PC-9 (cell line): ENCODE results near the gene INSR. TPM values are rescaled to one million over a fixed set of nuclear protein-coding genes. Genes with fewer than 3 reads are reported as not detected.

Source experiments
- BruUV-seq: library from RNA; stranded (reverse); fragments of 400-500 nt; replicated peaks from 2 replicates; lab custom pipeline; 2021; lab: Mats Ljungman, UMichigan
- CTCF ChIA-PET: fragments of 300-600 bp; sonication (Branson Sonifier 250); formaldehyde crosslinking; loops from one replicate; lab custom pipeline; 2022; ENCODE audit warnings: antibody characterized with exemption; lab: Charles Lee
- POLR2A ChIA-PET: fragments of 300-600 bp; sonication (Branson Sonifier 250); formaldehyde crosslinking; loops from one replicate; lab custom pipeline; 2022; ENCODE audit warnings: antibody characterized with exemption; ENCODE audit not compliant: unreplicated experiment; lab: Charles Lee
- DNase-seq, 2 experiments: peaks; one replicate each; pipeline versions ENCODE4 v3.0.0 to v3.0.0-alpha.2; 2015 to 2022; ENCODE audit warnings: mixed read lengths in 1 of 2
- H2AFZ ChIP-seq: fragments of 200-600 bp; sonication (generic); 2 replicates; pipeline ENCODE4 v1.8.1; 2017; ENCODE audit warnings: antibody characterized with exemption
- H3F3A ChIP-seq: fragments of 200-600 bp; sonication (generic); 2 replicates; pipeline ENCODE4 v1.8.1; 2017; ENCODE audit warnings: antibody characterized with exemption, mild to moderate bottlenecking, low read depth; ENCODE audit not compliant: insufficient read depth
- H3K27ac ChIP-seq: fragments of 200-600 bp; sonication (generic); 2 replicates; pipeline ENCODE4 v1.6.1; 2016; ENCODE audit warnings: mixed run types
- H3K27me3 ChIP-seq: fragments of 200-600 bp; sonication (generic); 2 replicates; pipeline ENCODE4 v1.6.1; 2016; ENCODE audit warnings: low read depth, mixed run types; ENCODE audit not compliant: insufficient read depth
- H3K36me3 ChIP-seq: fragments of 200-600 bp; sonication (generic); 2 replicates; pipeline ENCODE4 v1.6.1; 2016; ENCODE audit warnings: low read depth, mixed run types
- H3K4me1 ChIP-seq: fragments of 200-600 bp; sonication (generic); replicated peaks from 2 replicates; pipeline ENCODE4 v1.6.1; 2016; ENCODE audit warnings: mixed run types; ENCODE audit not compliant: insufficient read depth
- H3K4me2 ChIP-seq: fragments of 200-600 bp; sonication (generic); 2 replicates; pipeline ENCODE4 v1.6.1; 2017; ENCODE audit warnings: mixed run types
- H3K4me3 ChIP-seq: fragments of 200-600 bp; sonication (generic); 2 replicates; pipeline ENCODE4 v1.6.1; 2016; ENCODE audit warnings: mixed run types
- H3K79me2 ChIP-seq: fragments of 200-600 bp; sonication (generic); 2 replicates; pipeline ENCODE4 v1.6.1; 2017; ENCODE audit warnings: low read depth, mixed run types
- H3K9me2 ChIP-seq: fragments of 200-600 bp; sonication (generic); 2 replicates; pipeline ENCODE4 v1.8.1; 2017; ENCODE audit warnings: mild to moderate bottlenecking; ENCODE audit not compliant: insufficient read depth
- H3K9me3 ChIP-seq: fragments of 200-600 bp; sonication (generic); 2 replicates; pipeline ENCODE4 v1.8.1; 2016; ENCODE audit warnings: low read depth; ENCODE audit not compliant: insufficient read depth
- H4K20me1 ChIP-seq: fragments of 200-600 bp; sonication (generic); 2 replicates; pipeline ENCODE4 v1.8.1; 2017; ENCODE audit not compliant: insufficient read depth
- CTCF ChIP-seq: fragments of 200-600 bp; sonication (generic); conservative IDR thresholded peaks from 2 replicates; pipeline ENCODE4 v1.6.1; 2017; ENCODE audit warnings: mixed run types, antibody characterized with exemption, mild to moderate bottlenecking, moderate library complexity
- EZH2 ChIP-seq: fragments of 200-600 bp; sonication (generic); IDR thresholded peaks from 2 replicates; pipeline ENCODE4 v1.8.0; 2017; ENCODE audit warnings: antibody characterized with exemption, low read depth
- intact Hi-C: fragments of 100-400 bp; cut with micrococcal nuclease; formaldehyde crosslinking; loops from one replicate; pipeline ENCODE4 v1.10.0; 2022; ENCODE audit not compliant: unreplicated experiment
- total RNA-seq: library from RNA; stranded (reverse); gene quantifications from 2 replicates; pipeline ENCODE4 v1.2.3, GENCODE V29; 2021

The INSR gene
- total RNA-seq, 1 experiment from 2014 or later = 9.3 TPM

GRCh38 chr19:7263521-7263920 is 30.7 kb downstream of the INSR start:
- POLR2A ChIA-PET = no interaction called here
- no peaks in the 10 kb centered on the region for H4K20me1 ChIP-seq
- no peak overlapping the region for H3K27ac ChIP-seq
- intact Hi-C loops = no loop called here
- TF ChIP-seq EZH2 (no peak), CTCF (no peak)
- H3K4me2 ChIP-seq = no peak overlapping the region
- no peaks in the 10 kb centered on the region for H3K27me3 ChIP-seq
- DNase-seq = no peak
- H3K79me2 ChIP-seq = no peaks in the 10 kb centered on the region
- peaks cover 4% of the 10 kb centered on the region; the same call in 1 of the 2 replicates for H3K4me1 ChIP-seq
- H2AFZ ChIP-seq = no peak overlapping the region
- H3K36me3 ChIP-seq = no peaks in the 10 kb centered on the region
- no peak overlapping the region for H3K4me3 ChIP-seq
- BruUV-seq = no TSS peak
- CTCF ChIA-PET = interaction anchor here (0.8 kb wide), 1 partner anchor 41 kb away, joined by 3 read pairs; no protein-coding TSS in a partner anchor
- H3K9me3 ChIP-seq = no peaks in the 10 kb centered on the region
- H3K9me2 ChIP-seq = no peaks in the 10 kb centered on the region
- H3F3A ChIP-seq = 0 out of 2 replicates have a peak, but pooled peaks cover 7% of the 10 kb centered on the region

- no peak for DNase-seq
- no TSS peak for BruUV-seq
- H2AFZ ChIP-seq = no peak overlapping the region
- no peaks in the 10 kb centered on the region for H3K9me3 ChIP-seq
- H3K27me3 ChIP-seq = no peaks in the 10 kb centered on the region
- no peaks in the 10 kb centered on the region for H3K9me2 ChIP-seq
- H3K4me1 ChIP-seq = no peaks in the 10 kb centered on the region; the same call in 1 of the 2 replicates
- 0 out of 2 replicates have a peak, but pooled peaks cover 3% of the 10 kb centered on the region for H3F3A ChIP-seq
- TF ChIP-seq EZH2 (no peak), CTCF (no peak)
- intact Hi-C loops = no loop called here
- H3K4me2 ChIP-seq = no peak overlapping the region
- no peaks in the 10 kb centered on the region for H3K79me2 ChIP-seq
- no peak overlapping the region for H3K4me3 ChIP-seq
- CTCF ChIA-PET = no interaction called here
- H3K36me3 ChIP-seq = no peaks in the 10 kb centered on the region
- no peaks in the 10 kb centered on the region for H4K20me1 ChIP-seq
- no peak overlapping the region for H3K27ac ChIP-seq
- POLR2A ChIA-PET = no interaction called here
These were observed 31.1 kb downstream of the INSR start for GRCh38 chr19:7263066-7263465.

GRCh38 chr19:7262470-7262869 is 31.7 kb downstream of the INSR start:
- Histone ChIP-seq H3K4me1 (peaks cover 5% of the 10 kb centered on the region), H3K9me3 (no peaks in the 10 kb centered on the region), H4K20me1 (no peaks in the 10 kb centered on the region), H3K4me3 (no peak overlapping the region), H3K27ac (no peak overlapping the region), H2AFZ (no peak overlapping the region), H3K36me3 (no peaks in the 10 kb centered on the region), H3K27me3 (no peaks in the 10 kb centered on the region), H3K4me2 (no peak overlapping the region), H3F3A (no peaks in the 10 kb centered on the region), H3K9me2 (no peaks in the 10 kb centered on the region), H3K79me2 (no peaks in the 10 kb centered on the region)
- BruUV-seq = no TSS peak
- ChIA-PET CTCF (no interaction called here), POLR2A (no interaction called here)
- no peak for DNase-seq
- intact Hi-C loops = no loop called here
- TF ChIP-seq EZH2 (no peak), CTCF (no peak)
